Gastroesophageal sphincter (tissue), 4 donors: Measurements from ENCODE around the gene ZNF793. TPM values are rescaled to one million over a fixed set of nuclear protein-coding genes. Genes with fewer than 3 reads are reported as not detected.

Source experiments
- ATAC-seq: fragments of 150-250 bp; one replicate; pipeline ENCODE4 v1.9.1; 2016; ENCODE audit warnings: mild to moderate bottlenecking, moderate library complexity
- H3K27ac ChIP-seq, 4 donors: fragments of 200-600 bp; sonication (generic) in 3 of 4; 1 replicate in 3 of 4; 2 replicates in 1 of 4; pipeline ENCODE4 v1.5.1; 2016 to 2019
- H3K27me3 ChIP-seq: fragments of 200-600 bp; sonication (generic); one replicate; pipeline ENCODE4 v1.5.1; 2019
- H3K36me3 ChIP-seq, 2 donors: fragments of 200-600 bp; sonication (generic); one replicate each; pipeline ENCODE4 v1.5.1; 2019; ENCODE audit warnings: control low read depth in 1 of 2
- H3K4me1 ChIP-seq, 3 donors: fragments of 200-600 bp; sonication (generic); 1 replicate in 2 of 3; 2 replicates in 1 of 3; pipeline ENCODE4 v1.5.1; 2016 to 2019; ENCODE audit warnings: control low read depth in 2 of 3
- H3K4me3 ChIP-seq, 2 donors: fragments of 200-600 bp; sonication (generic); one replicate each; pipeline ENCODE4 v1.5.1; 2019; ENCODE audit warnings: mild to moderate bottlenecking in 1 of 2, moderate library complexity in 1 of 2
- H3K9me3 ChIP-seq, 3 donors: fragments of 200-600 bp; sonication (generic); one replicate each; pipeline ENCODE4 v1.5.1; 2017 to 2019; ENCODE audit warnings: control low read depth in 2 of 3
- EP300 ChIP-seq: sonication (generic); formaldehyde crosslinking; IDR thresholded peaks from one replicate; pipeline ENCODE4 v1.6.1; 2017; ENCODE audit warnings: antibody characterized with exemption, mild to moderate bottlenecking
- POLR2A ChIP-seq, 2 donors: fragments of 450-650 bp; IDR thresholded peaks; one replicate each; pipeline ENCODE4 v1.6.1; 2017; ENCODE audit warnings: antibody characterized with exemption in 2 of 2, mild to moderate bottlenecking in 2 of 2, moderate library complexity in 1 of 2
- POLR2AphosphoS5 ChIP-seq: sonication (generic); formaldehyde crosslinking; IDR thresholded peaks from one replicate; pipeline ENCODE4 v1.6.1; 2017; ENCODE audit warnings: antibody characterized with exemption
- whole genome bisulfite sequencing, 2 donors: methylation state at CpG; one replicate each; pipeline ENCODE4 v1.1.5; 2018; ENCODE audit warnings: low coverage in 1 of 2; 5-methylcytosine and 5-hydroxymethylcytosine counted together
- total RNA-seq, 4 donors: library from RNA; depleted of rRNA; stranded (reverse); fragments of >200 nt; gene quantifications; one replicate each; pipeline ENCODE4 v1.1.0, GENCODE V29; 2016
- TF ChIP-seq, protein P1 (sequence below), 4 experiments: fragments of 200-600 bp in 2 of 4; fragments of 450-650 bp in 2 of 4; sonication (generic) in 1 of 4; IDR thresholded peaks; one replicate each; pipeline ENCODE4 v1.5.1; 2017 to 2019; ENCODE audit warnings: antibody characterized with exemption in 4 of 4, mild to moderate bottlenecking in 2 of 4, moderate library complexity in 2 of 4

Gene ZNF793
- total RNA-seq, 4 donors from 2014 or later = 2.3 to 8.1 (median 6.3) TPM

GRCh38 chr19:37563518-37563917, 56.8 kb downstream of the ZNF793 start:
- ATAC-seq = no peak
- no peak overlapping the region for H3K4me3 ChIP-seq
- 83 to 89% methylated on average over 1 to 3 of the region's 3 CpGs for WGBS, 2 donors
- H3K4me1 ChIP-seq = no peaks in the 10 kb centered on the region
- H3K36me3 ChIP-seq = peaks cover 7 to 99% of the 10 kb centered on the region in 2 donors
- peaks cover 0 to 37% (median 16%) of the 10 kb centered on the region in 3 donors for H3K9me3 ChIP-seq
- TF ChIP-seq EP300 (no peak), POLR2A (IDR thresholded peaks at IDR 0.05) (no peak), POLR2AphosphoS5 (no peak)
- TF ChIP-seq, protein P1, sequence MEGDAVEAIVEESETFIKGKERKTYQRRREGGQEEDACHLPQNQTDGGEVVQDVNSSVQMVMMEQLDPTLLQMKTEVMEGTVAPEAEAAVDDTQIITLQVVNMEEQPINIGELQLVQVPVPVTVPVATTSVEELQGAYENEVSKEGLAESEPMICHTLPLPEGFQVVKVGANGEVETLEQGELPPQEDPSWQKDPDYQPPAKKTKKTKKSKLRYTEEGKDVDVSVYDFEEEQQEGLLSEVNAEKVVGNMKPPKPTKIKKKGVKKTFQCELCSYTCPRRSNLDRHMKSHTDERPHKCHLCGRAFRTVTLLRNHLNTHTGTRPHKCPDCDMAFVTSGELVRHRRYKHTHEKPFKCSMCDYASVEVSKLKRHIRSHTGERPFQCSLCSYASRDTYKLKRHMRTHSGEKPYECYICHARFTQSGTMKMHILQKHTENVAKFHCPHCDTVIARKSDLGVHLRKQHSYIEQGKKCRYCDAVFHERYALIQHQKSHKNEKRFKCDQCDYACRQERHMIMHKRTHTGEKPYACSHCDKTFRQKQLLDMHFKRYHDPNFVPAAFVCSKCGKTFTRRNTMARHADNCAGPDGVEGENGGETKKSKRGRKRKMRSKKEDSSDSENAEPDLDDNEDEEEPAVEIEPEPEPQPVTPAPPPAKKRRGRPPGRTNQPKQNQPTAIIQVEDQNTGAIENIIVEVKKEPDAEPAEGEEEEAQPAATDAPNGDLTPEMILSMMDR (IDR thresholded peaks at IDR 0.05) = no peak
- H3K27me3 ChIP-seq = no peaks in the 10 kb centered on the region
- H3K27ac ChIP-seq = no peak overlapping the region

GRCh38 chr19:37564624-37565369, 58.1 kb downstream of the ZNF793 start:
- no peak overlapping the region for H3K4me3 ChIP-seq
- H3K9me3 ChIP-seq = peaks cover 0 to 36% (median 16%) of the 10 kb centered on the region in 3 donors
- ATAC-seq = no peak
- no peaks in the 10 kb centered on the region for H3K4me1 ChIP-seq
- H3K27ac ChIP-seq = no peak overlapping the region
- WGBS, 2 donors = 93 to 95% methylated on average over 5 to 7 of the region's 7 CpGs
- no peaks in the 10 kb centered on the region for H3K27me3 ChIP-seq
- peaks cover 7 to 99% of the 10 kb centered on the region in 2 donors for H3K36me3 ChIP-seq
- TF ChIP-seq, protein P1 (IDR thresholded peaks at IDR 0.05) = no peak
- TF ChIP-seq EP300 (no peak), POLR2A (IDR thresholded peaks at IDR 0.05) (no peak), POLR2AphosphoS5 (no peak)

GRCh38 chr19:37565370-37565669, 58.6 kb downstream of the ZNF793 start:
- TF ChIP-seq POLR2AphosphoS5 (no peak), EP300 (no peak), POLR2A (IDR thresholded peaks at IDR 0.05) (no peak)
- TF ChIP-seq, protein P1 (IDR thresholded peaks at IDR 0.05) = no peak
- Histone ChIP-seq H3K9me3 (peaks cover 0 to 36% (median 19%) of the 10 kb centered on the region in 3 donors), H3K36me3 (peaks cover 7 to 99% of the 10 kb centered on the region in 2 donors)

GRCh38 chr19:37572203-37572602, 65.5 kb downstream of the ZNF793 start:
- Histone ChIP-seq H3K36me3 (peaks cover 0 to 47% of the 10 kb centered on the region in 2 donors), H3K9me3 (peaks cover 0 to 15% (median 8%) of the 10 kb centered on the region in 3 donors), H3K4me3 (no peak overlapping the region), H3K4me1 (no peaks in the 10 kb centered on the region), H3K27me3 (no peaks in the 10 kb centered on the region), H3K27ac (no peak overlapping the region)
- TF ChIP-seq, protein P1 (IDR thresholded peaks at IDR 0.05) = no peak
- no peak for TF ChIP-seq POLR2AphosphoS5
- no peak for TF ChIP-seq POLR2A (IDR thresholded peaks at IDR 0.05)
- ATAC-seq = no peak

More at GRCh38 chr19:37565370-37565669, 58.6 kb downstream of the ZNF793 start:
- H3K27ac ChIP-seq = no peak overlapping the region
- ATAC-seq = no peak
- H3K4me1 ChIP-seq = no peaks in the 10 kb centered on the region
- H3K4me3 ChIP-seq = no peak overlapping the region
- no peaks in the 10 kb centered on the region for H3K27me3 ChIP-seq

DNA sequence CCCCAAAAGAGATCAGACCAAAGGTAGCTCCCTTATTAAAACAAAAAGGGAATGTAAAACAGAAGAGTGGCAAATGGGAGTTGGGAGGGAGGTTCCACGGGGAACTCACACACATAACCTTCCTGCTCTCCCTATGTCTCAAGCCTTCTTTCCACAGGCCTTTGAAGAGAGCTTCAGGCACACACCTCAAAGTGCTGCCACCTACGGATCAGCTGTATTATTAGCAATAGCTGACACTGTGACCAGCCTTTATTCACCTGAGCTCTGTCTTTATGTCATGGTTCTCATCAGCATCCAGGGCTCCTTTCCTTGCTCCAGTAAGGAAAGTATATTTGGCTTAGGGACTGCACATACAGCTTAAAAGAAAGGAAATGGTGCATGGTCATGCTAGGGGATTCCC, 76.6 kb downstream of the ZNF793 start:
- no peaks in the 10 kb centered on the region for H3K27me3 ChIP-seq
- 59 to 67% methylated on average over 2 of the region's 2 CpGs for WGBS, 2 donors
- ATAC-seq = no peak
- TF ChIP-seq POLR2AphosphoS5 (no peak), EP300 (no peak), POLR2A (IDR thresholded peaks at IDR 0.05) (no peak)
- TF ChIP-seq, protein P1 (IDR thresholded peaks at IDR 0.05) = no peak
- no peak overlapping the region for H3K4me3 ChIP-seq
- H3K36me3 ChIP-seq = peaks cover 8 to 15% of the 10 kb centered on the region in 2 donors
- no peak overlapping the region for H3K27ac ChIP-seq
- H3K9me3 ChIP-seq = peaks cover 0 to 35% (median 0%) of the 10 kb centered on the region in 3 donors
- H3K4me1 ChIP-seq = no peaks in the 10 kb centered on the region
